Activated CD4-positive, CD25-positive, alpha-beta regulatory T cell treated with anti-CD3 and anti-CD28 coated beads, Interleukin-2, amount 50 U/mL, for 72 hours (primary cell): ENCODE results near the gene INO80C.
"Not testable (repeated sequence)": the region's sequence is repeated elsewhere in the genome, so short reads cannot be mapped to it uniquely, and the experiment has no call there.

Experiments used
- DNase-seq: peaks from one replicate; pipeline ENCODE4 v3.0.0; 2021

Gene INO80C

GRCh38 chr18:35458271-35458670 lies 39.5 kb downstream of the INO80C start:
- no peak for DNase-seq

DNA sequence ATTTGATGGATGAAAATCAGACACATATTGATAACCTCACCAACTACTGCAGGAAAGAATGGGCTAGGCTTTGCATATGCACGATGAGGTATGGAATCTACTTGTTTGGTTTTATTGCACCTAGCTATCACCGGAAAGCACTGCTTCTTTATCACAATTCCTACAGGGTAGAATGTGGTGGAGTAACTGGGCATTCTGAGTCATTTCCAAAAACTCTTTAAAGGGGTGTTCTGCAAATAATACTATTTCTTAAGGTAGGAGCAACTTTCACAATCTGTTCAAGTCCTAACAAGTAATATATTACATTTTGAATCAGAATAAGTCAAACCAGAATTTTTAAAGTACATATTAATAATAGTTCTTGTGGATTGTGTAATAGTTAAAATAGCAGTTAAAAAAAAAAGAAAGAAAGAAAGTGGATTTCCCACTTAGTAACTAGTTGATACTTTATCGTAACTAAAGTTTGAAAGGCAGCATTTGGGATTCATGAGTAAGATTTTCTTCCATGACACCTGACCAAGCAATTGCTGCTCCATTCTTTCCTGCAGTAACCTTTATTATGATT lies 40.5 kb downstream of the INO80C start:
- no peak for DNase-seq

GRCh38 chr18:35455926-35456763 lies 41.6 kb downstream of the INO80C start:
- DNase-seq, result no peak

DNA sequence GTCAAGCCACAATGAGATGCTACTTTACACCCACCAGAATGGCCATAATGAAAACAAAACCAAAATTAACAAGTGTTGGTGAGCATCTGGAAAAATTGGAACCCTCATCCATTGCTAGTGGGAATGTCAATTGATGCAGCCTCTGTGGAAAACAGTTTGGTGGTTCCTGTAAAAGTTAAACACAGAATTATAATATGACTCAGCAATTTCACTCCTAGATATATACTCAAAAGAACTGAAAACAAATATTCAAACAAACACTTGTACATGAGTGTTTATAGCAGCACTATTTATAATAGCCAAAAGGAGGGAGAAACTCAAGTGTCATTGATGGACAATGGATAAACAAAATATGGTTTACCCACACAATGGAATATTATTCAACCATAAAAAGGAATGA lies 43.0 kb downstream of the INO80C start:
- DNase-seq, result no peak

GRCh38 chr18:35453065-35453464 lies 44.7 kb downstream of the INO80C start:
- DNase-seq, result not testable (repeated sequence)

- no peak for DNase-seq
These were observed 45.8 kb downstream of the INO80C start for GRCh38 chr18:35451916-35452315.

DNA sequence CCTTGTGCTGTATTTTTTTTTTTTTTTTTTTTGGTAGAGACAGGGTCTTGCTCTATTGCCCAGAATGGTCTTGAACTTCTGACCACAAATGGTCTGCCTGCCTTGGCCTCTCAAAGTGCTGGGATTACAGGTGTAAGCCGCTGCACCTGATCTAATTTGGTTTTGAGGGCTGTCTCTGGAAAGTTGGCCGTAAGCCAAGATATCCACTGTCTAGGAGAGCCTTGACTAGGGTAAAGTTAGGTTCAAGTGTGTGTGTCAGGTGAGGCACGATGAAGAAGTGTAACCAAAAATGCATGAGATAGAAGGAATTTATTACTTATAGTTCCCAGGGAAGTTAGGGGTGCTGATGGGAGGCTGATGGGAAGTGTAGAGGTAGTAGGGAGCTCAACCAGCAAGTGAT lies 46.7 kb downstream of the INO80C start:
- DNase-seq, result no peak

GRCh38 chr18:35444636-35445035 lies 53.1 kb downstream of the INO80C start:
- no peak for DNase-seq

DNA sequence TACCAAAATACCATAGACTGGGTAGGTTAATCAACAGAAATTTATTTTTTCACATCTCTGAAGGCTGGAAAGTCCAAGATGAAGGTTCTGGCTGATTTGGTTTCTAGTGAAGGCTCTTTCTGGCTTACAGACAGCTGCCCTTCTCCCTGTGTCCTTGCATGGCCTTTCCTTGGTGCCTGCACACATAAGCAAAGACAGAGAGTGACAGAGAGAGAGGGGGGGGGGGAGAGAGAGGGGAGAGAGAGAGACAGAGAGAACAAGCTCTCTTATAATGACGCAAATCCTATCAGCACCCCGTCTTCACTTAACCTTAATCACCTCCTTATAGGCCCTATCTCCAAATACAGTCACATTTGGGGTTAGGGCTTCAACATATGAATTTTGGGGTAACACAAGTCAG lies 53.9 kb downstream of the INO80C start:
- no peak for DNase-seq

- DNase-seq, result no peak
These were observed 54.3 kb downstream of the INO80C start for GRCh38 chr18:35443434-35443833.

DNA sequence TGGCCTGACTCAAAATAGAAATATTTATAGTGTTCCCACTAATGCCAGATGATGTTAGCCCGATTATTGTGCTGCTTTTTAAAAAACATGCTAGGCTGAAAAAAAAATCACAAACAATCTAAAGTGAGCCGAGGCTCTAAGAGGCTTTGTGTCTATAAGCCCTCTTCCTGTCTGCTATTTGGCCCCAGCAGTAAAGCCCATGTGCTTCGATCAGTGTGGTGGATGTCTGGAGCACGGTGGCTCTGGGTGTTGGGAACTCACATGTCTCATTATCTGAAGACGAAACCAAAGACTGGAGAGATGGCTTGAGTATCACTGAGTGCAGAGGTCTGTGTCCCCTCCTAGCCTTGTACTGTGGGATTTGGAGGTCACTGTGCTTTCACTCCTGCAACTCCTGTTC lies 55.1 kb downstream of the INO80C start:
- DNase-seq, result no peak

- DNase-seq, result no peak
These were observed 55.7 kb downstream of the INO80C start for GRCh38 chr18:35441857-35442595.

- DNase-seq, result no peak
These were observed 59.1 kb downstream of the INO80C start for GRCh38 chr18:35438480-35439234.

- no peak for DNase-seq
These were observed 59.9 kb downstream of the INO80C start for GRCh38 chr18:35437836-35438235.

DNA sequence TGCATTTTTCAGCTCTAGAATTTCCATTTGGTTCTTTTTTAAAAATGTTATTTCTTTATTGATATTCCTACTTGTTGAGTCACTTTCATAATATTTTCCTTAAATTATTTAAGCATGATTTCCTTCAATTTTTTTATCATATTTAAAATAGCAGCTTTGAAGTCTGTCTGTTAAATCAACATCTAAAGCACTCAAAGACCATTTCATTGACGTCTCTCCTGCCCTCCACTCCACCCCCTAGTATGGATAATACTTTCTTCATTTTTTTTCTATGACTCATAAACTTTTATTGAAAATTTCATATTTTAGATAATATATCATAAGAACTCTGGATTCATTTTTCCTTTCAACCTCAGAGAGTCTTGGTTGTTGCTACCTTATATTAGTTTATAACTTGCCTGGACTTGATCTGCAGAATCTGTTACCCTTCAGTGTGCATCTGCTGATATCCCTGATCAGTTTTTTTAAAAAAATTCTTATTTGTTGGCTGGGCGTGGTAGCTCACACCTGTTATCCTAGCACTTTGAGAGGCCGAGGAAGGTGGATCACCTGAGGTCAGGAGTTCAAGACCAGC lies 61.6 kb downstream of the INO80C start:
- DNase-seq, result no peak

DNA sequence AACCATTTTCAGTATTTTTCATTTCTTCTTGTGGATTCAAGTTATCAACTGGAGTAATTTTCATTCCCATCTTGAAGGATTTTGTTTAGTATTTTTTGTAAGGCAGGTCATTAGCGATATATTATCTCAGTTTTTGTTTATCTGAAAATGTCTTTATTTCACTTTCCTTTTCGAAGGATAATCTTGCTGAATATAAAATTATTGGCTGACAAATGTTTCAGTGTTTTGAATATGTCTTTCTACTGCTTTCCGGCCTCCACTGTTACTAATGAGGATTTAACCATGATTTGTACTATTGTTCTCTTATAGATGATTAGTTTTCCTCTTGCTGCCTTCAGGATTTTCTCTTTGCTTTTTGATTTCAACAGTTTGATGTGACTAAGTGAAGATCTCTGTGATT lies 62.4 kb downstream of the INO80C start:
- DNase-seq, result no peak

DNA sequence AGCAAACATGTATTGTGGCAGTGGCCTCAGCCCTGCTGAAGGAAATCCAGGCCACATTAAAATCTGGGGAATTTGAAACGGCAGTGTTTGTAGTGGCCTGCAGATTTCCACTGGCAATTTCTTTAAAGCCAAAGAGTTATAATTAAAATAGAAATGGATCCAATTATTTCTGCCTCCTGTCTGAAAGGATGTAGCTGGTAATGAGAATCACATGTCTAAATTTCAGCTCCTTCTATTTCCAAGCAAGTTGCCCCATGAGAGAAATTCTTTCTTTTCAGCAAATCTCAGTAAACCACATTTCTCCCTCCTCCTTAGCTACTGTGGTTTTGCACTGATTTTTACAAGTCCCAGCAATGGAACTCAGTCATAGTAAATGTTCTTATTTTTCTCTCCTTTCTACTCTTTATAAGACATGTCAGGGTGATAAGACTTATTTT lies 65.2 kb downstream of the INO80C start:
- no peak for DNase-seq

- DNase-seq, result no peak
These were observed 66.4 kb downstream of the INO80C start for GRCh38 chr18:35431374-35431741.

- DNase-seq, result no peak
These were observed 66.9 kb downstream of the INO80C start for GRCh38 chr18:35430721-35431373.

- no peak for DNase-seq
These were observed 71.0 kb downstream of the INO80C start for GRCh38 chr18:35426786-35427185.

DNA sequence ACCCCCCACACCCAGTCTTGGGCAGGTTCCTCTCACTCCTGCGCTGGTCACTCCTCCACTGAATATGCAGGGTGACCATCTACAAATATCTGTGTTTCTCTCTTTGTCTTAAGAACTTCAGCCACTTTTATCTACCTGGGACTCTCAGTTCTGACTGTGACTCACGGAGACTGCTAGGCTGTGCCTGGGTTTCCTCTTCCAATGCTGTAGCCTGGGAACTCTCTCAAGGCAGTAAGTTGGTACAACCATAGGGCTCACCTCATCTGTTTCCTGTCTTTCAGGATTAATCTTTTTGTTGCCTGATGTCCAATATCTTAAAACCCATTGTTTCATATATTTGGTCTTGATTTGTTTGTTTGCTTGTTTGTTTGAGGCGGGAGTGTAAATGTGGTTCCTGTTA lies 73.4 kb downstream of the INO80C start:
- DNase-seq, result no peak

- no peak for DNase-seq
These were observed 75.5 kb downstream of the INO80C start for GRCh38 chr18:35422237-35422636.
